ENCODE measurements around the gene USP9Y. TPM values are rescaled to one million over a fixed set of nuclear protein-coding genes. Genes with fewer than 3 reads are reported as not detected.
"Not testable (repeated sequence)": the region's sequence is repeated elsewhere in the genome, so short reads cannot be mapped to it uniquely, and the experiment has no call there.

The USP9Y gene
- not detected in 2 replicates for polyA plus RNA-seq (2014; cell fraction: cytosol; rRNA removed)
- not detected in 2 replicates for polyA plus RNA-seq (2014; cell fraction: nucleus; rRNA removed)

- no peak for DNase-seq (ENCODE audit: low spot score)
Observed at GRCh38 chrY:12701181-12701695, at the start of gene USP9Y. Gene USP9Y, plus strand, starts transcription at chrY:12701231. Its CDS starts 8,217 bp downstream, at chrY:12709448.

GRCh38 chrY:12651621-12652036 lies 49.4 kb upstream of the USP9Y start:
- DNase-seq (ENCODE audit: low spot score), result no peak

- no peak for DNase-seq (ENCODE audit: low spot score)
Observed at GRCh38 chrY:12661745-12662681, 39.0 kb upstream of the USP9Y start.

GRCh38 chrY:12662745-12663591 lies 38.1 kb upstream of the USP9Y start:
- no peak for DNase-seq (ENCODE audit: low spot score)

GRCh38 chrY:12663845-12664244 lies 37.2 kb upstream of the USP9Y start:
- DNase-seq (ENCODE audit: low spot score), result not testable (repeated sequence)

- DNase-seq (ENCODE audit: low spot score), result no peak
Observed at GRCh38 chrY:12678111-12678510, 22.9 kb upstream of the USP9Y start.

GRCh38 chrY:12681535-12681934 lies 19.5 kb upstream of the USP9Y start:
- DNase-seq (ENCODE audit: low spot score), result no peak

GRCh38 chrY:12688337-12688736 lies 12.7 kb upstream of the USP9Y start:
- no peak for DNase-seq (ENCODE audit: low spot score)

GRCh38 chrY:12700087-12700486 lies 944 bp upstream of the USP9Y start:
- DNase-seq (ENCODE audit: low spot score), result no peak

GRCh38 chrY:12702174-12702573 lies 1.1 kb downstream of the USP9Y start:
- no peak for DNase-seq (ENCODE audit: low spot score)

GRCh38 chrY:12710460-12710859 lies 9.4 kb downstream of the USP9Y start:
- no peak for DNase-seq (ENCODE audit: low spot score)

- no peak for DNase-seq (ENCODE audit: low spot score)
Observed at GRCh38 chrY:12715376-12715775, 14.3 kb downstream of the USP9Y start.

GRCh38 chrY:12729746-12730145 lies 28.7 kb downstream of the USP9Y start:
- DNase-seq (ENCODE audit: low spot score), result no peak

GRCh38 chrY:12733625-12734024 lies 32.6 kb downstream of the USP9Y start:
- no peak for DNase-seq (ENCODE audit: low spot score)

- DNase-seq (ENCODE audit: low spot score), result no peak
Observed at GRCh38 chrY:12734051-12734450, 33.0 kb downstream of the USP9Y start.

- no peak for DNase-seq (ENCODE audit: low spot score)
Observed at GRCh38 chrY:12741414-12741813, 40.4 kb downstream of the USP9Y start.

- no peak for DNase-seq (ENCODE audit: low spot score)
Observed at GRCh38 chrY:12742725-12743124, 41.7 kb downstream of the USP9Y start.

- no peak for DNase-seq (ENCODE audit: low spot score)
Observed at GRCh38 chrY:12744091-12744490, 43.1 kb downstream of the USP9Y start.

GRCh38 chrY:12749293-12749692 lies 48.3 kb downstream of the USP9Y start:
- DNase-seq (ENCODE audit: low spot score), result no peak

- no peak for DNase-seq (ENCODE audit: low spot score)
Observed at GRCh38 chrY:12752856-12753255, 51.8 kb downstream of the USP9Y start.

- no peak for DNase-seq (ENCODE audit: low spot score)
Observed at GRCh38 chrY:12756021-12756420, 55.0 kb downstream of the USP9Y start.

GRCh38 chrY:12765976-12766375 lies 64.9 kb downstream of the USP9Y start:
- no peak for DNase-seq (ENCODE audit: low spot score)

Data from SK-N-DZ (cell line).